ENCODE data around the gene RGS12. TPM values are rescaled to one million over a fixed set of nuclear protein-coding genes. Genes with fewer than 3 reads are reported as not detected.
A peak's percentile ranks its signal among the peaks of the same experiment; 100 is the strongest.

Gene RGS12, protein sequence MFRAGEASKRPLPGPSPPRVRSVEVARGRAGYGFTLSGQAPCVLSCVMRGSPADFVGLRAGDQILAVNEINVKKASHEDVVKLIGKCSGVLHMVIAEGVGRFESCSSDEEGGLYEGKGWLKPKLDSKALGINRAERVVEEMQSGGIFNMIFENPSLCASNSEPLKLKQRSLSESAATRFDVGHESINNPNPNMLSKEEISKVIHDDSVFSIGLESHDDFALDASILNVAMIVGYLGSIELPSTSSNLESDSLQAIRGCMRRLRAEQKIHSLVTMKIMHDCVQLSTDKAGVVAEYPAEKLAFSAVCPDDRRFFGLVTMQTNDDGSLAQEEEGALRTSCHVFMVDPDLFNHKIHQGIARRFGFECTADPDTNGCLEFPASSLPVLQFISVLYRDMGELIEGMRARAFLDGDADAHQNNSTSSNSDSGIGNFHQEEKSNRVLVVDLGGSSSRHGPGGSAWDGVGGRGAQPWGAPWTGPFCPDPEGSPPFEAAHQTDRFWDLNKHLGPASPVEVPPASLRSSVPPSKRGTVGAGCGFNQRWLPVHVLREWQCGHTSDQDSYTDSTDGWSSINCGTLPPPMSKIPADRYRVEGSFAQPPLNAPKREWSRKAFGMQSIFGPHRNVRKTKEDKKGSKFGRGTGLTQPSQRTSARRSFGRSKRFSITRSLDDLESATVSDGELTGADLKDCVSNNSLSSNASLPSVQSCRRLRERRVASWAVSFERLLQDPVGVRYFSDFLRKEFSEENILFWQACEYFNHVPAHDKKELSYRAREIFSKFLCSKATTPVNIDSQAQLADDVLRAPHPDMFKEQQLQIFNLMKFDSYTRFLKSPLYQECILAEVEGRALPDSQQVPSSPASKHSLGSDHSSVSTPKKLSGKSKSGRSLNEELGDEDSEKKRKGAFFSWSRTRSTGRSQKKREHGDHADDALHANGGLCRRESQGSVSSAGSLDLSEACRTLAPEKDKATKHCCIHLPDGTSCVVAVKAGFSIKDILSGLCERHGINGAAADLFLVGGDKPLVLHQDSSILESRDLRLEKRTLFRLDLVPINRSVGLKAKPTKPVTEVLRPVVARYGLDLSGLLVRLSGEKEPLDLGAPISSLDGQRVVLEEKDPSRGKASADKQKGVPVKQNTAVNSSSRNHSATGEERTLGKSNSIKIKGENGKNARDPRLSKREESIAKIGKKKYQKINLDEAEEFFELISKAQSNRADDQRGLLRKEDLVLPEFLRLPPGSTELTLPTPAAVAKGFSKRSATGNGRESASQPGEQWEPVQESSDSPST (N-terminal part only)
- 26.8 and 40.1 TPM in 2 replicates for total RNA-seq
- 45.0 and 51.6 TPM in 2 replicates for polyA plus RNA-seq

DNA sequence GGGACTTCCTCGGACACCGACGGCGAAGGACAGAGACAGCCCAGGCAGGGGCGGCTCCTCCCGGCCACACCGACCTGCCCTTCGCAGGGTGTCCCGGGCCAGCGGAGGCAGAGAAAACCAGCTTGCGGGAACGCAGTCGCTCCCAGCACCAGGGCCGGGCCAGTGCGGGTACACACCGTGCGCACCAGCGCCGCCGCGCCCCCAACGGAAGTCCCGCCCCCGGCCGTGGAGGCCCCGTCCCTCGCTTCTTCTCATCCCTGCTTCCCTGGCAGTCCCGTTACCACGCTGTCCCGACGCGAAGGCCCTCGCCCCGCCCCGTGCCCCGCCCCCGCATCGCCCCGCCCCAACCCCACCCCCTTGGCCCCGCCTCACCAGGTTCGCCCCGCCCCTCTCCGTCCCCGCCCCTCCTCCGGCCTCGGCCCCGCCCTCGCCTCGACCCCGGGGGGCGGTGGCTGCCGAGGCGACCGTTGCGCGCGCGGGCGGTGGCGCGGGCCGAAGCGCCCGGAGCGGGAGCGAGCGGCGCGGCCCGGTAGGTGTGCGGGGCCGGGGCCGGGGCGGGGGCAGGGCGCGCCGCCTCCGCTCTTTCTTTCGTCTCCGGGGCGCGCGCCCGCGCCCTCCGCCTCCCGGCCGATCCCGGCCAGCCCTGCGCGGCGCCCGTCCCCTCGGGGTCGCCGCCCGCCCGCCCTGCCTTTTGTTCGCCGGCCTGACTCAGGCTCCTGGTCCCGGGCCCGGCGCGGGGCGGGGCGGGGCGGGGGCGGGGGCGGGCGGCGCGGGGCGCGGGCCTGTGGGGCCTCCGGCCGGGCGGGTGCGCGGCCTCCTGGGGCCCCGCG lies at the start of gene RGS12:
RGS12 (plus strand) TSS at position 451 of the 830 bp plus-strand sequence. CDS start 23,150 bp downstream, outside the sequence.
- Histone ChIP-seq H3K27ac (peak within 1 kb of the TSS; percentile 35), H3K4me1 (ENCODE audit: low read depth) (peaks cover 25% of the 10 kb centered on the region)

DNA sequence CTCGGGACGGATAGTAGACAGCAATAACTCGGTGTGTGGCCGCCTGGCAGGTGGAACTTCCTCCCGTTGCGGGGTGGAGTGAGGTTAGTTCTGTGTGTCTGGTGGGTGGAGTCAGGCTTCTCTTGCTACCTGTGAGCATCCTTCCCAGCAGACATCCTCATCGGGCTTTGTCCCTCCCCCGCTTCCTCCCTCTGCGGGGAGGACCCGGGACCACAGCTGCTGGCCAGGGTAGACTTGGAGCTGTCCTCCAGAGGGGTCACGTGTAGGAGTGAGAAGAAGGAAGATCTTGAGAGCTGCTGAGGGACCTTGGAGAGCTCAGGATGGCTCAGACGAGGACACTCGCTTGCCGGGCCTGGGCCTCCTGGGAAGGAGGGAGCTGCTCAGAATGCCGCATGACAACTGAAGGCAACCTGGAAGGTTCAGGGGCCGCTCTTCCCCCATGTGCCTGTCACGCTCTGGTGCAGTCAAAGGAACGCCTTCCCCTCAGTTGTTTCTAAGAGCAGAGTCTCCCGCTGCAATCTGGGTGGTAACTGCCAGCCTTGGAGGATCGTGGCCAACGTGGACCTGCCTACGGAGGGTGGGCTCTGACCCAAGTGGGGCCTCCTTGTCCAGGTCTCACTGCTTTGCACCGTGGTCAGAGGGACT lies 49.6 kb upstream of the RGS12 start:
- peaks cover 18% of the 10 kb centered on the region for H3K4me1 ChIP-seq (ENCODE audit: low read depth)
- H3K4me3 ChIP-seq = no peak overlapping the region
- TF ChIP-seq, protein P1, sequence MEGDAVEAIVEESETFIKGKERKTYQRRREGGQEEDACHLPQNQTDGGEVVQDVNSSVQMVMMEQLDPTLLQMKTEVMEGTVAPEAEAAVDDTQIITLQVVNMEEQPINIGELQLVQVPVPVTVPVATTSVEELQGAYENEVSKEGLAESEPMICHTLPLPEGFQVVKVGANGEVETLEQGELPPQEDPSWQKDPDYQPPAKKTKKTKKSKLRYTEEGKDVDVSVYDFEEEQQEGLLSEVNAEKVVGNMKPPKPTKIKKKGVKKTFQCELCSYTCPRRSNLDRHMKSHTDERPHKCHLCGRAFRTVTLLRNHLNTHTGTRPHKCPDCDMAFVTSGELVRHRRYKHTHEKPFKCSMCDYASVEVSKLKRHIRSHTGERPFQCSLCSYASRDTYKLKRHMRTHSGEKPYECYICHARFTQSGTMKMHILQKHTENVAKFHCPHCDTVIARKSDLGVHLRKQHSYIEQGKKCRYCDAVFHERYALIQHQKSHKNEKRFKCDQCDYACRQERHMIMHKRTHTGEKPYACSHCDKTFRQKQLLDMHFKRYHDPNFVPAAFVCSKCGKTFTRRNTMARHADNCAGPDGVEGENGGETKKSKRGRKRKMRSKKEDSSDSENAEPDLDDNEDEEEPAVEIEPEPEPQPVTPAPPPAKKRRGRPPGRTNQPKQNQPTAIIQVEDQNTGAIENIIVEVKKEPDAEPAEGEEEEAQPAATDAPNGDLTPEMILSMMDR (IDR thresholded peaks at IDR 0.05; ENCODE audit: low read depth, low read length) = no peak
- peaks cover 3% of the 10 kb centered on the region for H3K36me3 ChIP-seq
- no peaks in the 10 kb centered on the region for H3K9me3 ChIP-seq (ENCODE audit: low read depth)
- H3K27me3 ChIP-seq = no peaks in the 10 kb centered on the region
- H3K27ac ChIP-seq = no peak overlapping the region
- no peak for DNase-seq (ENCODE audit: low read depth in 1 of 2, low spot score in 1 of 2)

More for the DNA sequence above, at the start of gene RGS12:
- Histone ChIP-seq H3K4me3 (peak within 1 kb of the TSS; percentile 54), H3K36me3 (no peaks in the 10 kb centered on the region), H3K9me3 (ENCODE audit: low read depth) (no peaks in the 10 kb centered on the region), H3K27me3 (no peaks in the 10 kb centered on the region)
- DNase-seq (ENCODE audit: low read depth in 1 of 2, low spot score in 1 of 2) = peak; percentile 96
- TF ChIP-seq, protein P1 (IDR thresholded peaks at IDR 0.05; ENCODE audit: low read depth, low read length) = no peak

DNA sequence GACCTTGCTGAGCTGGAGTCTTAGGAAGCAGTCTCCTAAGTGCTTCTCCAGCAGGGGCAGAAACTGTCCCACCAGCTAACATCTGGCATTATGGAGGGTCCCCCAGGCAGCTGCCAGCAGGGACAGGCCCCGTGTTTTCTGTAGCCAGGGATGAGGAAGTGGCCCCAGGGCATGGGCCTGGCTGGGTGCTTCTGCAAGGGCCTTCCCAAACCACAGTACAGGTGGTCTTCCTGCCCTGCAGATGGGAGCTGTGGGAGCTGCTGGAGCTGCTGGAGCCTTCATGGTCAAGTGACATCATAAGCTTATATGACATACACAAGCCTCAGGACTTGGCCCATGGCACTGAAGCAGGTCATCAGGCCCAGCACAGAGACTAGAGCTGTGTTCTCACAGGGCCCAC lies 48.8 kb upstream of the RGS12 start:
- TF ChIP-seq, protein P1 (IDR thresholded peaks at IDR 0.05; ENCODE audit: low read depth, low read length) = no peak
- H3K4me1 ChIP-seq (ENCODE audit: low read depth) = peaks cover 10% of the 10 kb centered on the region
- no peaks in the 10 kb centered on the region for H3K9me3 ChIP-seq (ENCODE audit: low read depth)
- H3K27ac ChIP-seq = no peak overlapping the region
- no peak for DNase-seq (ENCODE audit: low read depth in 1 of 2, low spot score in 1 of 2)
- H3K4me3 ChIP-seq = no peak overlapping the region
- H3K36me3 ChIP-seq = peaks cover 3% of the 10 kb centered on the region
- no peaks in the 10 kb centered on the region for H3K27me3 ChIP-seq

DNA sequence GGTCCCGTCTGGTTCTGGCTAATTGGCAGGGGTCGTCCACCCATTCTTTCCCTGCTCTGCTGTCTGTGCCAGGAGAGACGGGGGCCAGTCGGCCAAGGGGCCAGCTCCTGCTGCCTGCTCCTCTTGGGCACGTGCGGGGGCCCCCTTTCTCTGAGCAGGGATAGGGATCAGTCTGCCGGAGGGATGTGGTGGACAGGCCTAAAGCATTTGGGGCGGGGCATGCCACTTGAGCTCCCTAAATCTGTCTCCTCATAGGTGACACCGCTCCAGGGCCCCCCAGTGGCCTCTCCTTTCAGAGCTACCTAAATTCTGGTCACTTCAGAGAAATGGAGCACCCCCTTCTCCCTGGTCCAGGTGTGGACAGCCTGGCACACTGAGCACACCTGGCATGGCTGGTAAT lies 48.1 kb upstream of the RGS12 start:
- Histone ChIP-seq H3K9me3 (ENCODE audit: low read depth) (no peaks in the 10 kb centered on the region), H3K36me3 (peaks cover 3% of the 10 kb centered on the region), H3K4me1 (ENCODE audit: low read depth) (peaks cover 3% of the 10 kb centered on the region), H3K27ac (no peak overlapping the region), H3K27me3 (no peaks in the 10 kb centered on the region), H3K4me3 (no peak overlapping the region)
- TF ChIP-seq, protein P1 (IDR thresholded peaks at IDR 0.05; ENCODE audit: low read depth, low read length) = no peak
- no peak for DNase-seq (ENCODE audit: low read depth in 1 of 2, low spot score in 1 of 2)

Data from cardiac muscle cell (in vitro differentiated cells and primary cell).